HepG2 (cell line): ENCODE results near the gene ANAPC5. TPM values are rescaled to one million over a fixed set of nuclear protein-coding genes. Genes with fewer than 3 reads are reported as not detected.

Source experiments
- ASH2L ChIP-seq: fragments of 300-600, 200-600 bp; sonication (generic); IDR thresholded peaks from 2 replicates; pipeline ENCODE4 v1.7.0; 2017; ENCODE audit warnings: low read depth, mild to moderate bottlenecking, moderate library complexity, mixed read lengths, low read length; ENCODE audit not compliant: insufficient read length
- GATA4 ChIP-seq: sonication (generic); IDR thresholded peaks from 2 replicates; pipeline ENCODE4 v1.6.1; 2016; ENCODE audit warnings: antibody characterized with exemption, low read depth, borderline replicate concordance
- HNRNPL ChIP-seq: fragments of 200-400 bp; formaldehyde crosslinking; IDR thresholded peaks from 2 replicates; pipeline ENCODE4 v1.6.1; 2017; ENCODE audit warnings: mild to moderate bottlenecking, low read depth, low read length
- NBN ChIP-seq: fragments of 450-650 bp; conservative IDR thresholded peaks from 2 replicates; pipeline ENCODE4 v1.6.1; 2017
- NFYC ChIP-seq: IDR thresholded peaks from 2 replicates; pipeline ENCODE4 v1.6.1; 2016; ENCODE audit warnings: missing genetic modification reagents, missing compliant biosample characterization
- NR2F2 ChIP-seq: IDR thresholded peaks from 2 replicates; pipeline ENCODE4 v1.6.1; 2012; ENCODE audit warnings: low read depth, inconsistent platforms, borderline replicate concordance
- NR3C1 ChIP-seq: sonication (generic); formaldehyde crosslinking; IDR thresholded peaks from 2 replicates; pipeline ENCODE4 v1.4.0; 2020; ENCODE audit warnings: missing genetic modification reagents
- TEAD2 ChIP-seq: sonication (generic); formaldehyde crosslinking; IDR thresholded peaks from 2 replicates; pipeline ENCODE4 v1.9.0; 2021; ENCODE audit warnings: missing genetic modification reagents
- TFDP2 ChIP-seq: sonication (generic); formaldehyde crosslinking; IDR thresholded peaks from 2 replicates; pipeline ENCODE4 v1.4.0; 2020; ENCODE audit warnings: missing genetic modification reagents
- THAP9 ChIP-seq: sonication (generic); formaldehyde crosslinking; IDR thresholded peaks from 2 replicates; pipeline ENCODE4; 2020; ENCODE audit warnings: missing genetic modification reagents, mild to moderate bottlenecking, borderline replicate concordance
- U2AF1 ChIP-seq: fragments of 200-400 bp; formaldehyde crosslinking; optimal IDR thresholded peaks from 2 replicates; pipeline ENCODE3; 2017; ENCODE audit warnings: mild to moderate bottlenecking, low read depth, low read length
- ZBTB2 ChIP-seq: sonication (generic); formaldehyde crosslinking; IDR thresholded peaks from 2 replicates; pipeline ENCODE4 v1.8.0; 2022; ENCODE audit warnings: low read depth, missing genetic modification reagents
- ZBTB33 ChIP-seq: sonication (generic); formaldehyde crosslinking; IDR thresholded peaks from 2 replicates; pipeline ENCODE4 v1.4.0; 2020; ENCODE audit warnings: missing genetic modification reagents
- ZNF468 ChIP-seq: sonication (generic); formaldehyde crosslinking; IDR thresholded peaks from 2 replicates; pipeline ENCODE4 v1.8.0; 2022; ENCODE audit warnings: mild to moderate bottlenecking, moderate library complexity, missing genetic modification reagents
- ZNF569 ChIP-seq: sonication (generic); formaldehyde crosslinking; IDR thresholded peaks from 2 replicates; pipeline ENCODE4 v1.5.0; 2020; ENCODE audit warnings: mild to moderate bottlenecking, missing genetic modification reagents, moderate library complexity, borderline replicate concordance
- ZNF746 ChIP-seq: sonication (generic); formaldehyde crosslinking; IDR thresholded peaks from 2 replicates; pipeline ENCODE4 v1.8.0; 2022; ENCODE audit warnings: mild to moderate bottlenecking, missing genetic modification reagents
- ZNF747 ChIP-seq: sonication (generic); formaldehyde crosslinking; IDR thresholded peaks from 2 replicates; pipeline ENCODE4 v1.8.1; 2023; ENCODE audit warnings: missing genetic modification reagents, mild to moderate bottlenecking, borderline replicate concordance
- ZNF775 ChIP-seq: sonication (generic); formaldehyde crosslinking; IDR thresholded peaks from 2 replicates; pipeline ENCODE4 v1.4.0; 2020; ENCODE audit warnings: missing genetic modification reagents, mild to moderate bottlenecking, moderate library complexity, borderline replicate concordance
- ZSCAN30 ChIP-seq: sonication (generic); formaldehyde crosslinking; IDR thresholded peaks from 2 replicates; pipeline ENCODE4 v1.5.0; 2020; ENCODE audit warnings: mild to moderate bottlenecking, missing genetic modification reagents
- polyA plus RNA-seq, 8 experiments: library from polyadenylated mRNA; depleted of rRNA in 3 of 8; stranded (reverse) in 7 of 8; unstranded in 1 of 8; fragments of >200 nt; fragmentation: Illumina TruSeq in 4 of 8; extraction: Trizol in 4 of 8; gene quantifications; 2 replicates each; pipeline versions ENCODE4 v1.2.1 to v1.2.3, GENCODE V29; 2011 to 2016; ENCODE audit warnings: low read depth in 4 of 8, missing spikeins in 1 of 8, mixed read lengths in 1 of 8; ENCODE audit not compliant: insufficient read depth in 1 of 8
- total RNA-seq, 5 experiments: library from RNA; depleted of rRNA; stranded (reverse); fragments of >200 nt; fragmentation: Illumina TruSeq; extraction: Trizol; gene quantifications; 2 replicates each; pipeline ENCODE4 v1.2.3, GENCODE V29; 2016; ENCODE audit warnings: low read depth in 1 of 5

The ANAPC5 gene
- total and polyA plus RNA-seq, 2 of the 13 experiments (the other 11 are each of a cell fraction or from before 2014, with no cell fraction given), result 146 to 161 TPM

DNA sequence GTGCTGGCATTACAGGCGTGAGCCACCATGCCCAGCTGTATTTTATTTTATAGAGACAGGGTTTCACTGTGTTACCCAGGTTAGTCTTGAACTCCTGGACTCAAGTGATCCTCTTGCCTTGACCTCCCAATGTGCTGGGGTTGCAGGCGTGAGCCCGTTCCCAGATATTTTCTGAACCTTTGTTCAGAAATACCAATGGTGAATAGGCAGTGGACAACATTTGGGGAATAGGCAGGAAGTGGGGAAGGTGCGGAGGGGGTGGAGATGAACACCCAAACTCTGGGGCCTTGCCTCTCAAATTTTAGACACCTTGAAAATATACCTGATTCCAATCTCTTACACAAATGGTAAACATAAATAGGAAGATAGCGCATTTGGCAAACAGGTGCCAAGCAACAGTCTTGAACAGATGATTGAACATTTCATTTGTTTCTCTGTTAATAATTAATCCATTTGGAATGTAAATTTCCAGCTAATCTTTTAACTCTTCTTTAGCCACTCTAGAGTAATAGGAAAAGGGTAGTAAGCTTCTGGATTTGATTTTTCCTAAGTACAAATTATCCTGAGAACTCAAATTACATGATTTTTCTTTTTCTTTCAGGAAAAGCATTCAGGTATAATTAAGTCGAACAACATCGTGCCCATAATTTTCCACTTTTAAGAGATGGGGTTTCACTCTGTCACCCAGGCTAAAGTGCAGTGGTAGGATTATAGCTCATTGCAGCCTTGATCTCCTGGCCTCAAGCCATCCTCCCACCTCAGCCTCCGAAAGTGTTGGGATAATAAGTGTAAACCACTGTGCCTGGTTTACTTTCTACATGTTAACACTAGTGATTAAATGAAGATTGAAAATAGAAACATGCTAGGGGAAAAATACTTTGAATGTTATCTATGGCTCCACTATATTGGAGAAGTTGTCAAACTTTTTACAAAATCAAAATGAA is 24.8 kb upstream of the ANAPC5 start (continued):
- TF ChIP-seq ZBTB33 (CRISPR knock-in tag), result no peak
- TF ChIP-seq GATA4, result no peak
- TF ChIP-seq ZNF746 (CRISPR knock-in tag), result no peak
- TF ChIP-seq NFYC (CRISPR knock-in tag), result no peak
- TF ChIP-seq ZBTB2 (CRISPR knock-in tag), result no peak
- TF ChIP-seq ASH2L, result peak; percentile 59
- TF ChIP-seq NBN, result no peak
- TF ChIP-seq NR3C1 (CRISPR knock-in tag), result no peak
- TF ChIP-seq HNRNPL, result no peak
- no peak for TF ChIP-seq TFDP2
- no peak for TF ChIP-seq ZNF569 (CRISPR knock-in tag)
- TF ChIP-seq ZNF775 (CRISPR knock-in tag), result no peak
- TF ChIP-seq TEAD2 (CRISPR knock-in tag), result no peak
- no peak for TF ChIP-seq ZNF747 (CRISPR knock-in tag)
- no peak for TF ChIP-seq ZSCAN30 (CRISPR knock-in tag)
- TF ChIP-seq ZNF468, result no peak
- TF ChIP-seq THAP9, result no peak
- no peak for TF ChIP-seq NR2F2
- TF ChIP-seq U2AF1, result no peak
